Measurements from ENCODE around the gene CCR6.
"Not testable (repeated sequence)": the region's sequence is repeated elsewhere in the genome, so short reads cannot be mapped to it uniquely, and the experiment has no call there.

Gene CCR6

DNA sequence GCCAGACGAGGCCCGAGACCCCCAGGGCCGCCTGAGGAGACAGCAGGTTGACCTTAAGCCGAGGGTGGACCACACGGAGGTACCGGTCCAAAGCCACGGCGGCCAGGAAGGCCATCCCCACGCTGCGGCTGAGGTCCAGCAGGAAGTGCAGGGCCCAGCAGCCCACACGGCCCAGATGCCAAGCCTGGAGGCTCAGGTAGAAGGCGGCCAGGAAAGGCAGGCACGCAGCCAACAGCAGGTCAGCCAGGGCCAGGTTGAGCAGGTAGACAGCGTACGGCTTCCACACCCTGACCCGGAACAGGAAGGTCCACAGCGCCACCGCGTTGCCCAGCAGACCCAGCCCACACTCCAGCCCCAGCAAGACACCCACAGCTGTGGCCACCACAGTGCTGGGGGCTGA, 34.5 kb downstream of the CCR6 start:
- TF ChIP-seq CTCF (conservative IDR thresholded peaks at IDR 0.05; ENCODE audit: low read depth, low read length): no peak
- DNase-seq (ENCODE audit: low read depth): no peak
- H3K4me3 ChIP-seq (ENCODE audit: low read length): no peak overlapping the region

DNA sequence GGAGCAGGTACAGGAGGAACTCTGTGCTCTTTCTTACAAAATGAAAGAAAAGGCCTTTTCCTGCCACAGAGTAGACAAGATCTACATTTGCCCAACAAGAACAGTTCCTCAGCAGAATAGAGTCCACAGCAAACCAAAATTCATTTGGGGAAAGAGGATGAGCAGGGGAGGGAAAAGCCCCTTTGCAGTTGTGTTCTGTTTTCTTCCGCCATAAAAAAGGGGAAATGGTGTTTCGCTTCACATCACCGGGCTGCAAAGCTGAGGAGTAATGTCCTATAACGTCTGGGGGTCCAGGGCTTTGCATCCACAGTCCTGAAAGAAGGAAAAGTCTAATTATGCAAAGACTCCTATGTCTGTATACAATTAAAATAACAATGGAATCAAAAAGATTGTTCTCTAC, 35.0 kb downstream of the CCR6 start, which contains the start of gene GPR31:
Gene GPR31, minus strand, starts transcription at position 118 of the 400 bp plus-strand sequence. CDS start 149 bp downstream, outside the sequence.
- H3K4me3 ChIP-seq (ENCODE audit: low read length): no peak within 1 kb of the TSS
- DNase-seq (ENCODE audit: low read depth): no peak
- no peak for TF ChIP-seq CTCF (conservative IDR thresholded peaks at IDR 0.05; ENCODE audit: low read depth, low read length)

- H3K4me3 ChIP-seq (ENCODE audit: low read length): no peak overlapping the region
- DNase-seq (ENCODE audit: low read depth): no peak
- no peak for TF ChIP-seq CTCF (conservative IDR thresholded peaks at IDR 0.05; ENCODE audit: low read depth, low read length)
Measured at GRCh38 chr6:167161851-167162467, 39.1 kb downstream of the CCR6 start.

GRCh38 chr6:167162591-167162990, 39.7 kb downstream of the CCR6 start:
- no peak for DNase-seq (ENCODE audit: low read depth)
- H3K4me3 ChIP-seq (ENCODE audit: low read length): no peak overlapping the region
- no peak for TF ChIP-seq CTCF (conservative IDR thresholded peaks at IDR 0.05; ENCODE audit: low read depth, low read length)

DNA sequence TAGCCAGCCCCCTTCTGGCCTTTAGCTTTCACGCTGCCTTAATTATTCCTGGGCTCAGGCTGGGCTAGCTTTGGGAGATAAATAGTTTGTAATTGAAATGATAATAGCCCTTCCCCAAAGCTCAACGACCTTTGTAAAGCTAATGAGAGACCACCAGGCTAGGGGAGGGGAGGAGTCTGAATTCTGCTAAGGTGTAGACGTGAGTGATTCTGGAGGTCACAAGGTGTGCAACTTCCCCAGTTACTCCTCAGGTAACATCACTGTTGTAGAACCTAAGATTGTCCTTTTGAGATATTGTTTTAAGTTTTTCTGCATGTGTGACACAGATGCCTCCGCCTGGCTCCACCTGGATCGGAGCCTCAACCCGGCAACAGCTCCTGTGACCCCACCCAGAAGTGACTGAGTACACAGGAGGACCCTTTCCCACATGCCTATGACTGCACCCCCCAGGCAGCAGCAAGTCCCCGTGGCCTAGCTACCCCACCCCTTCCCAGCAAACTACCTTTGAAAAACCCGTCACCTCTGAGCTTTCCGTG, 40.6 kb downstream of the CCR6 start:
- H3K4me3 ChIP-seq (ENCODE audit: low read length): no peak overlapping the region
- no peak for TF ChIP-seq CTCF (conservative IDR thresholded peaks at IDR 0.05; ENCODE audit: low read depth, low read length)
- no peak for DNase-seq (ENCODE audit: low read depth)

- H3K4me3 ChIP-seq (ENCODE audit: low read length): no peak overlapping the region
- no peak for DNase-seq (ENCODE audit: low read depth)
- TF ChIP-seq CTCF (conservative IDR thresholded peaks at IDR 0.05; ENCODE audit: low read depth, low read length): no peak
Measured at GRCh38 chr6:167164261-167164660, 41.4 kb downstream of the CCR6 start.

DNA sequence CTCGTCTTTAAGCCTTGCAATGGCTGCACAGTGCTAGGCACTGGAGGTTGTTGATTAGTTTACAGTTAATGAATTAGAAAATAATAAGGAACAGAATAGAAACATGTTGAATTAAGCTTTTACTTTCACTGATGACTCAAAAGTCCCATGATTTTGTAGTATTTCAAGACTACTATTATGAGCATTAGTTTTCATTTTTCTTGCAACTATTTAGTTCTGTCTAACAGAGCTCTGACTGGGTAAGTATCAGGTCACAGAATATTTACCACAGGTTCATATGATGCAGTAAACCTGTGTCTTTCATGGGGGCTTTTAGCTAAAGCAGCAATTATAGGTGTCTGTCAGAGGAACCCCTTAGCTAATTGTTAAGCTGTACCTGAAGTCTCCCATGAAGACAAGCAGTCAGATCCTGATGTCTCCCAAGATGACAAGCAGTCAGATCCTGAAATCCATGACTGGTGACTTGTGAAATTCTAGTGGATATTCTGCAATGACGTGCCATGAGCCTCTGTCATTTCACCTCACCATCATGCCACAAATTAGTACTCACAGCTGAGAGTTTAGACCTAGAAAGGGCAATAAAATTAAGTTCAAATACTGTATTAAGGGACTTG, 43.1 kb downstream of the CCR6 start:
- no peak for TF ChIP-seq CTCF (conservative IDR thresholded peaks at IDR 0.05; ENCODE audit: low read depth, low read length)
- no peak overlapping the region for H3K4me3 ChIP-seq (ENCODE audit: low read length)
- no peak for DNase-seq (ENCODE audit: low read depth)

DNA sequence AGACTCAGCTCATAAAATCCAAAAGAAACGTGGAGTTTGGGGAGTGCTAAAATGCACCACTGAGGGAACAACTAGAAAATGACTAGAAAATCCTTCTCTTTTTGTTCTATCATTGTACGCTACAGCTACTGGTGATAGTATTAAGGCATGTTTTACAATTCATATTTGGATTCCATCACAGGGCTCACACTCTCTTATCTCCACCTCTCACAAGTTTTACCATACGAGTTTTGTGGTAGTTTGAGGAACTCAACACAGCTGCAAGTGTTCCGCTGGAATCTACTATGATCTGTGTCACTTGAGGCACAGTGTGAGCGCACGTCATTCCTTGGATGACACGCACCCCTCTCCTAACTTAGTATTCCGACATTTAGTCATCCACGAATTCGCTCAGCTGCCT, 44.8 kb downstream of the CCR6 start:
- H3K4me3 ChIP-seq (ENCODE audit: low read length); DNase-seq (ENCODE audit: low read depth): not testable (repeated sequence)

DNA sequence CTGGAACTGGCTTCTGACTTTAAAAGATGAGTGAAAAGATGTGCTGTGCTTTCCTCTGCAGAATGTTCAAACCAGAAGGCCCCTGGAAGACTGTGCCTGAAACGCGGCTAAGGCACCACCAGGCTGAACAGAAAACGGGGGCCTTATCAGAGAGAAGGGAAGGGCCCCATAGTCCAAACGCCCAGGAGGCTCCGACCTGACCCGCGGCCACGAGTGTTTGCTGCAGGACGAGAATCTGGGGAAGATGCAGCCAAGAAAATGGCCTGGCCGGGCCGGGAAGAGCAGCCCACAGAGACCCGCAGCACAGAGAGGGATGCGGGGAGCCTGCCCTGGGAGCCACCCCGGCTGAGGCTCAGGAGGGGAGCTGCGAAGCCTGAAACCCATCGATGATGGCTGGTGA, 45.4 kb downstream of the CCR6 start:
- H3K4me3 ChIP-seq (ENCODE audit: low read length): not testable (repeated sequence)

GRCh38 chr6:167169867-167170266, 47.0 kb downstream of the CCR6 start:
- DNase-seq (ENCODE audit: low read depth); H3K4me3 ChIP-seq (ENCODE audit: low read length): not testable (repeated sequence)

More for the DNA sequence above, 45.4 kb downstream of the CCR6 start:
- DNase-seq (ENCODE audit: low read depth): not testable (repeated sequence)
